Heart left ventricle (tissue), 13 donors: ENCODE data around the gene CTPS1.

Experiments
- CTCF ChIP-seq, 12 donors: fragments of 200-600 bp; sonication (generic) in 4 of 12; IDR thresholded peaks; one replicate each; pipeline versions ENCODE4 v1.5.0 to v1.8.0; 2018 to 2022; ENCODE audit warnings: antibody characterized with exemption in 12 of 12, mild to moderate bottlenecking in 5 of 12
- POLR2A ChIP-seq, 2 donors: fragments of 450-650 bp; IDR thresholded peaks; one replicate each; pipeline ENCODE4 v1.6.1; 2017; ENCODE audit warnings: antibody characterized with exemption in 2 of 2, mild to moderate bottlenecking in 2 of 2, moderate library complexity in 2 of 2
- donor health status: ischemic (EF 13 %, LVEDD 7.1; RV severe dilation, severe dysfunction).
- donor health status: DM: no; HTN: yes; CAD: no.
- donor health status: DM: no; HTN: no; CAD: no.
- donor health status: ischemic (EF 25% LVEDD 6.9; RV normal size, moderate dysfunction).
- donor health status: ischemic (EF 25% LVEDD 5.7; RV mildly dilated, moderate dysfunction).
- donor health status: ischemic (EF 35%, LVEDD 5.7; RV mildly dilated, moderate dysfunction).
- donor health status: nonischemic (EF 11% LVEDD 7.7; RV severe dilation, severe dysfunction).
- donor health status: DM: yes; HTN: yes; CAD: no.
- donor health status: PGD.
- donor health status: ischemic (EF 29% LVEDD 5.4; RV normal size, mild dysfunction).
- donor health status: nonischemic (EF 23%, LVEDD 6.1; RV moderate dilation, normal function).

DNA sequence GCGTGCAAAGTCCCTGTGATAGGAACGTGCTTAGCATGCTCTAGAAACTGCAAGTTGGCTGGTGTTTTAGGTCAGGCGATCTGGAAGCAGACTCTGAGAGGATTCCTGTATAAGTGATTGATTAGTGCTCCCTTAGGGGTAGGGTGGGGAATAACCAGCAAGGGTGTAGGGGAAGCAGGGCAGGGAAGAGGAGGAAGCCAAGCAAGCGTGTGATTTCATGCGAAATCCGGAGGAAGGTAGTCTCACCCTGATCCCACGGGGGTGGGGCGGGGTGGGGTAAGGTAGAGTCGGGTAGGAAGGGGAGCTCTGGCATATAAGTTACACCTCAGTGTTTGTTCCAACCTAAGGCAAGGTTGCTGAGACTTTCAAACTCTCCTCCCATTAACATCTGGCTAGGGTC is 24.9 kb upstream of the CTPS1 start:
- TF ChIP-seq CTCF (IDR thresholded peaks at IDR 0.05), result no peak
- no peak for TF ChIP-seq POLR2A (IDR thresholded peaks at IDR 0.05)
